ENCODE data around the gene CNTLN.
"Not testable (repeated sequence)": the region's sequence is repeated elsewhere in the genome, so short reads cannot be mapped to it uniquely, and the experiment has no call there.

CNTLN gene

GRCh38 chr9:17134396-17135294, at the start of gene CNTLN:
Gene CNTLN (plus strand): TSS chr9:17135040. CDS start chr9:17135066, 26 bp downstream.
- DNase-seq = peak; percentile 48 to 76

- no peak for DNase-seq
Measured at GRCh38 chr9:17088566-17088965, 46.3 kb upstream of the CNTLN start.

GRCh38 chr9:17090041-17090440, 44.8 kb upstream of the CNTLN start:
- DNase-seq = no peak

GRCh38 chr9:17116400-17116837, 18.4 kb upstream of the CNTLN start:
- peak in 1 of 2 donors; percentile 31 for DNase-seq

GRCh38 chr9:17117372-17117771, 17.5 kb upstream of the CNTLN start:
- DNase-seq = no peak

- DNase-seq = no peak
Measured at GRCh38 chr9:17120203-17120602, 14.6 kb upstream of the CNTLN start.

- DNase-seq = no peak
Measured at GRCh38 chr9:17121264-17121663, 13.6 kb upstream of the CNTLN start.

GRCh38 chr9:17130291-17130690, 4.5 kb upstream of the CNTLN start:
- DNase-seq = no peak

GRCh38 chr9:17130725-17131124, 4.1 kb upstream of the CNTLN start:
- DNase-seq = no peak

GRCh38 chr9:17131494-17131893, 3.3 kb upstream of the CNTLN start:
- no peak for DNase-seq

GRCh38 chr9:17135295-17136160, 688 bp downstream of the CNTLN start:
- peak; percentile 35 to 41 for DNase-seq

- no peak for DNase-seq
Measured at GRCh38 chr9:17137566-17137965, 2.7 kb downstream of the CNTLN start.

GRCh38 chr9:17138503-17138902, 3.7 kb downstream of the CNTLN start:
- DNase-seq = no peak

GRCh38 chr9:17140418-17140817, 5.6 kb downstream of the CNTLN start:
- no peak for DNase-seq

- DNase-seq = no peak
Measured at GRCh38 chr9:17148324-17148723, 13.5 kb downstream of the CNTLN start.

- no peak for DNase-seq
Measured at GRCh38 chr9:17159469-17159868, 24.6 kb downstream of the CNTLN start.

- DNase-seq = no peak
Measured at GRCh38 chr9:17160327-17160726, 25.5 kb downstream of the CNTLN start.

GRCh38 chr9:17165764-17166163, 30.9 kb downstream of the CNTLN start:
- peak in 1 of 2 donors; percentile 26 for DNase-seq

- DNase-seq = no peak
Measured at GRCh38 chr9:17166346-17166745, 31.5 kb downstream of the CNTLN start.

GRCh38 chr9:17171309-17172094, 36.7 kb downstream of the CNTLN start:
- no peak for DNase-seq

- DNase-seq = not testable (repeated sequence)
Measured at GRCh38 chr9:17177496-17177895, 42.7 kb downstream of the CNTLN start.

- DNase-seq = no peak
Measured at GRCh38 chr9:17185481-17186029, 50.7 kb downstream of the CNTLN start.

- DNase-seq = no peak
Measured at GRCh38 chr9:17191082-17191481, 56.2 kb downstream of the CNTLN start.

Data from bone marrow (tissue), 2 donors.